Neuronal stem cell (in vitro differentiated cells): Measurements from ENCODE around the gene SHE.

Experiments
- DNase-seq: peaks from one replicate; pipeline ENCODE4 v3.0.0-alpha.2; 2013; ENCODE audit warnings: low spot score
- H2AFZ ChIP-seq: one replicate; pipeline ENCODE4 v1.6.1; 2013; ENCODE audit warnings: mild to moderate bottlenecking, low read length, inconsistent platforms
- H2AK5ac ChIP-seq: 2 replicates; pipeline ENCODE4 v1.6.1; 2013; ENCODE audit warnings: low read depth, mild to moderate bottlenecking, inconsistent platforms, low read length, moderate library complexity, mixed read lengths
- H2BK120ac ChIP-seq: 2 replicates; pipeline ENCODE4 v1.6.1; 2013; ENCODE audit warnings: low read depth, mild to moderate bottlenecking, inconsistent platforms, low read length, moderate library complexity, mixed read lengths
- H2BK12ac ChIP-seq: one replicate; pipeline ENCODE4 v1.6.1; 2013; ENCODE audit warnings: low read length, inconsistent platforms
- H2BK15ac ChIP-seq: 2 replicates; pipeline ENCODE4 v1.6.1; 2013; ENCODE audit warnings: mild to moderate bottlenecking, low read length, inconsistent platforms, mixed read lengths
- H2BK5ac ChIP-seq: one replicate; pipeline ENCODE4 v1.6.1; 2013; ENCODE audit warnings: inconsistent platforms, mild to moderate bottlenecking, low read length, moderate library complexity
- H3K14ac ChIP-seq: one replicate; pipeline ENCODE4 v1.6.1; 2013; ENCODE audit warnings: low read length, inconsistent platforms
- H3K18ac ChIP-seq: 2 replicates; pipeline ENCODE4 v1.6.1; 2013; ENCODE audit warnings: low read length, inconsistent platforms
- H3K23ac ChIP-seq: 2 replicates; pipeline ENCODE4 v1.6.1; 2013; ENCODE audit warnings: low read depth, mild to moderate bottlenecking, mixed read lengths, low read length, inconsistent platforms; ENCODE audit not compliant: poor library complexity
- H3K27ac ChIP-seq: replicated peaks from 3 replicates; pipeline ENCODE4 v1.5.1; 2013; ENCODE audit warnings: low read length, inconsistent platforms
- H3K27me3 ChIP-seq, 3 experiments: 2 replicates each; pipeline ENCODE4 v1.6.1; 2013; ENCODE audit warnings: low read length in 3 of 3, mild to moderate bottlenecking in 2 of 3, inconsistent platforms in 1 of 3, low read depth in 1 of 3, mixed read lengths in 1 of 3, moderate library complexity in 1 of 3; ENCODE audit not compliant: control insufficient read depth in 3 of 3, insufficient read depth in 3 of 3
- H3K36me3 ChIP-seq, 2 donors: replicated peaks in 1 of 2; 2 replicates each; pipeline ENCODE4 v1.6.1; 2013; ENCODE audit warnings: low read length in 2 of 2; ENCODE audit not compliant: control insufficient read depth in 2 of 2, insufficient read depth in 2 of 2
- H3K4ac ChIP-seq: 2 replicates; pipeline ENCODE4 v1.6.1; 2013; ENCODE audit warnings: inconsistent platforms, mild to moderate bottlenecking, low read length, moderate library complexity
- H3K4me1 ChIP-seq, 2 donors: 1 replicate in 1 of 2; 2 replicates in 1 of 2; pipeline ENCODE4 v1.6.1; 2013; ENCODE audit warnings: low read length in 2 of 2, low read depth in 1 of 2; ENCODE audit not compliant: control insufficient read depth in 2 of 2, insufficient read depth in 1 of 2
- H3K4me2 ChIP-seq: one replicate; pipeline ENCODE4 v1.6.1; 2013; ENCODE audit warnings: mild to moderate bottlenecking, low read length, inconsistent platforms; ENCODE audit not compliant: insufficient read depth, poor library complexity, severe bottlenecking
- H3K4me3 ChIP-seq, 2 donors: 2 replicates each; pipeline ENCODE4 v1.5.1; 2013; ENCODE audit warnings: low read length in 2 of 2, mild to moderate bottlenecking in 2 of 2, inconsistent platforms in 1 of 2, moderate library complexity in 1 of 2
- H3K79me1 ChIP-seq: one replicate; pipeline ENCODE4 v1.6.1; 2013; ENCODE audit warnings: low read depth, mild to moderate bottlenecking, inconsistent platforms, low read length, moderate library complexity
- H3K9ac ChIP-seq: one replicate; pipeline ENCODE4 v1.6.1; 2013; ENCODE audit warnings: mild to moderate bottlenecking, low read depth, low read length, inconsistent platforms; ENCODE audit not compliant: poor library complexity
- H3K9me3 ChIP-seq, 2 donors: replicated peaks in 1 of 2; 2 replicates each; pipeline versions ENCODE3 to v1.6.1; 2013; ENCODE audit warnings: low read length in 2 of 2, mild to moderate bottlenecking in 2 of 2, inconsistent platforms in 1 of 2, low read depth in 1 of 2, mixed read lengths in 1 of 2, moderate library complexity in 1 of 2; ENCODE audit not compliant: control insufficient read depth in 2 of 2, insufficient read depth in 1 of 2
- H4K8ac ChIP-seq: one replicate; pipeline ENCODE4 v1.6.1; 2013; ENCODE audit warnings: low read depth, mild to moderate bottlenecking, inconsistent platforms, low read length, moderate library complexity
- H4K91ac ChIP-seq: one replicate; pipeline ENCODE4 v1.6.1; 2013; ENCODE audit warnings: low read length, low read depth, mild to moderate bottlenecking, inconsistent platforms; ENCODE audit not compliant: poor library complexity
- WGBS, 2 donors: extraction: QIAGEN DNeasy Blood & Tissue Kit; methylation state at CpG; one replicate each; pipeline ENCODE4 v1.1.7; 2013; ENCODE audit warnings: missing lambda C conversion rate in 2 of 2, mixed read lengths in 1 of 2; ENCODE audit not compliant: insufficient read length in 2 of 2, insufficient replicate concordance in 1 of 2; ENCODE audit errors: extremely low coverage in 2 of 2; 5-methylcytosine and 5-hydroxymethylcytosine counted together

The SHE gene

DNA sequence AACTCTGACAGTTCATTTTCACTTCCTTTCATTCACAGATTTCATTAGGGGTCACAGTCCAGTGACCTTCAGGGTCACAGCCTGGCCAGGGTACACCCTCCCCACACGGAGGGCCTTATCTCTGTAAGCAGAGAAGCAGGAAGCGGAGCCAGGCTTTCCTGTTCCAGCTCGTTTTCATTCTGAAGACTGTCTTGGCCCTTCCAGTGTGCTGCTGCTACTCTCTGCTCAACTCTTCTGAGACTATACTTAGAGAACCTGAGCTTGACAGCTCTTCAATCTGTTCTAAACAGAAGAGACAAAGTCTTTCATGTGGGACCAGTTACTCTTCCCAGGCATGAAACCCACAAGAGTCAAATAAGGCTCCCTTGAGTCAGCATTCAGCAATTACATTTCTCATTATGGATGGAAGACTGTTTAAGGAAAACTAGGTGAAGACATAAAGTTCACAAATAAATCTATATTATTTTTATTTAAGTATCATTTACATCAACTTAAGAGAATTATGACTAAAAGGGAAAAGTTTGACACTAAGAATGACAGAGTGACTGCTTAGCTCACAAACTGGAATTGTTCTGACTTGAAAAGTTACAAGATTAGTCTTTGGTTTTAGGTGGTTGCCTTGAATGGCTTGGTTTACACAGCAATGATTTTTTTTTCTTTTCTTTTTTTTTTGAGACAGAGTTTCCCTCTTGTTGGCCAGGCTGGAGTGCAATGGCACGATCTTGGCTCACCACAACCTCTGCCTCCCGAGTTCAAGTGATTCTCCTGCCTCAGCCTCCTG lies 5.0 kb downstream of the SHE start:
- no peak overlapping the region for H2BK12ac ChIP-seq
- H3K4me1 ChIP-seq, result peaks cover 8 to 13% of the 10 kb centered on the region in 2 donors
- H2AFZ ChIP-seq, result peak overlapping the region; percentile 66
- no peak overlapping the region for H2BK120ac ChIP-seq
- no peaks in the 10 kb centered on the region for H3K36me3 ChIP-seq
- H3K27me3 ChIP-seq, result peaks cover 21 to 49% (median 33%) of the 10 kb centered on the region in 3 experiments
- peaks cover 0 to 2% of the 10 kb centered on the region in 2 donors for H3K9me3 ChIP-seq
- H3K9ac ChIP-seq, result no peak overlapping the region
- H2BK15ac ChIP-seq, result no peak overlapping the region
- no peak overlapping the region for H2AK5ac ChIP-seq
- no peak overlapping the region for H3K4me3 ChIP-seq
- H3K23ac ChIP-seq, result no peak overlapping the region
- H2BK5ac ChIP-seq, result no peak overlapping the region
- H3K79me1 ChIP-seq, result no peaks in the 10 kb centered on the region
- H4K8ac ChIP-seq, result no peak overlapping the region
- H3K14ac ChIP-seq, result no peak overlapping the region
- WGBS, 2 donors, result no CpG with 5 or more reads among the region's 5 CpGs
- no peak for DNase-seq
- H3K27ac ChIP-seq, result no peak overlapping the region
- H4K91ac ChIP-seq, result no peak overlapping the region
- H3K4me2 ChIP-seq, result no peak overlapping the region
- no peak overlapping the region for H3K18ac ChIP-seq
- no peak overlapping the region for H3K4ac ChIP-seq

DNA sequence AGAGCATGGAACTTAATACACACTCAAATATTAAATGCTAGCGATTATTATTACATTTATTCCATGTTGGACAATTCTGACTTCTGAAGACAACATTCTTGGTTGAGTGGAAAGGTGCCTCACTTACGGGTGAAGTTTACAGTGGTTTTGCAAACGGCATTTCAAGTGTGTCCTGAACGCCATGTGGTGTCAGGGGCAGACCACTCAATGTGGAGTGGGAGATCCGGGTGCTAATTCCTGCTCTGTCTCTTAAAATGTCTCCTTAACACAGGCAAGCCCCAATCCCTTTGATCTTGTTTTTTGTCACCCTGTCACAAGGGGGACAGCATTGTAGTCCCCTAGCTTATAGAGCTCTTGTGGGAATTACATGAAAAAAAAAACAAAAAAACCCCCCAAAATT lies 5.8 kb downstream of the SHE start:
- H3K79me1 ChIP-seq, result no peaks in the 10 kb centered on the region
- no peak overlapping the region for H2BK12ac ChIP-seq
- H3K27me3 ChIP-seq, result peaks cover 12 to 49% (median 24%) of the 10 kb centered on the region in 3 experiments
- no peak overlapping the region for H3K4ac ChIP-seq
- H3K14ac ChIP-seq, result no peak overlapping the region
- DNase-seq, result no peak
- peaks cover 8 to 13% of the 10 kb centered on the region in 2 donors for H3K4me1 ChIP-seq
- H2BK120ac ChIP-seq, result no peak overlapping the region
- H2BK15ac ChIP-seq, result no peak overlapping the region
- H2BK5ac ChIP-seq, result no peak overlapping the region
- H3K36me3 ChIP-seq, result no peaks in the 10 kb centered on the region
- no peak overlapping the region for H3K9ac ChIP-seq
- no CpG with 5 or more reads among the region's 5 CpGs for WGBS, 2 donors
- no peak overlapping the region for H4K91ac ChIP-seq
- no peak overlapping the region for H3K18ac ChIP-seq
- H2AFZ ChIP-seq, result no peak overlapping the region
- peaks cover 0 to 2% of the 10 kb centered on the region in 2 donors for H3K9me3 ChIP-seq
- no peak overlapping the region for H3K23ac ChIP-seq
- no peak overlapping the region for H4K8ac ChIP-seq
- no peak overlapping the region for H3K27ac ChIP-seq
- H3K4me3 ChIP-seq, result no peak overlapping the region
- H2AK5ac ChIP-seq, result no peak overlapping the region
- no peak overlapping the region for H3K4me2 ChIP-seq

DNA sequence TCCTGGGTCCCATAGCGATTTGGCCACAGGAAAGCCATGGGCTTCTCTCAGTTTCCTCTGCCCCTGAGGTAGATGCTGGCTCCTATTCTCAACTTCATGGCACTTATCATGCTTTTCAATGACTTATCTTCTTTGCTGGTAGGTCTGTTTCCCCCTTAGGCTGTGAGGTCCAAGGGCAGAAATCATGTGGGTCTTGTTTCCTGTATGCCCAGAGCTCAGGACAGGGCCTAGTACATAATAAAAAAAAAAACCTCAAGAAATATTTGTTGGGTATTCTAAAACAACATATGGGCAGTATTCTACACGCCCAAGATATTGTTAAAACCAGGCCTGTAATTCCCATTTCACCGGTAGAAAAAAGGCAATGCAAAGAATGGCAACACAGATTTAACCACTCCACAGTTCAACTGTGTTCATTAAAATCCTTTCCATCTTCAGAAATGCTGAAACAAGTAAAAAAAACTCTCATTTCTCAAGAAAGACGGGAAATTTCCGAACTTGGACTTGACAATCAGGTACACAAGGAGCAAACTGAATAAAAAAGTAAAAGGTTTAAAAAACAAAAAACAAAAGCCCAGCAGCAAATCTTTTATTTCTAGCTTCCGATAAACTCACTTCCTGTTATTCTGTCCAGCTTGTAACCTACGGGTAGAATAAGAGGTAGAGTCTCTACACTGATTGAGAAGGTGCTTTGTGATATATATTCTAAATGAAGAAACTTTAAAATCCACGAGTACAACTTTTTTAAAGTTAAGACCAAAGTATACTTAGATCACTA lies 6.5 kb downstream of the SHE start:
- WGBS, 2 donors, result no CpG with 5 or more reads among the region's 8 CpGs
- H2AFZ ChIP-seq, result no peak overlapping the region
- no peak overlapping the region for H4K91ac ChIP-seq
- no peak overlapping the region for H3K27ac ChIP-seq
- no peak overlapping the region for H3K23ac ChIP-seq
- H3K27me3 ChIP-seq, result peaks cover 9 to 49% (median 17%) of the 10 kb centered on the region in 3 experiments
- H2BK12ac ChIP-seq, result no peak overlapping the region
- no peaks in the 10 kb centered on the region for H3K79me1 ChIP-seq
- no peaks in the 10 kb centered on the region for H3K36me3 ChIP-seq
- no peak overlapping the region for H3K18ac ChIP-seq
- H3K4me2 ChIP-seq, result no peak overlapping the region
- H4K8ac ChIP-seq, result no peak overlapping the region
- H2BK5ac ChIP-seq, result no peak overlapping the region
- no peak overlapping the region for H2BK120ac ChIP-seq
- peaks cover 0 to 2% of the 10 kb centered on the region in 2 donors for H3K9me3 ChIP-seq
- no peak overlapping the region for H2BK15ac ChIP-seq
- no peak overlapping the region for H3K14ac ChIP-seq
- no peak overlapping the region for H3K9ac ChIP-seq
- H2AK5ac ChIP-seq, result no peak overlapping the region
- H3K4me1 ChIP-seq, result peaks cover 8 to 13% of the 10 kb centered on the region in 2 donors
- H3K4me3 ChIP-seq, result no peak overlapping the region
- no peak overlapping the region for H3K4ac ChIP-seq
- DNase-seq, result no peak

DNA sequence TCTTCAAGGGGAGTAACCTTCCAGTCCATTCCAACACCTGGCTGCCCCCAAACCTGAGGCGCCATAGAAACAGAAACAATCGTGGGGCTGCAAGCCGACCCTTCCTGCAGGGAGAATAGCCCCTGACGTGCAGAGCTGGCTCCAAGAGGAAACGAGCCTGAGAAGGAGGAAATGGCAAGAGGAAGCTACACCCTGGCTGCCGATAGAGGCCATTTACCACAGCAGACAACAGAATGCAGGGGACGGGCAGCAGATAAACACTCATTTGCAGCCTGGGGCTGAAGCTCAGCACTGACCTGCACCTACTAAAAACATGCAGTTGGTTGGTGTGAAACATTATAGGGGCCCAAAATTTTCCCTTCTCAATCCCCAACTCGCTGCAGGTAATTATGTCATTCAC lies 8.9 kb downstream of the SHE start:
- Histone ChIP-seq H3K36me3 (no peaks in the 10 kb centered on the region), H2AFZ (peak overlapping the region; percentile 83), H2BK5ac (no peak overlapping the region), H3K9me3 (no peaks in the 10 kb centered on the region), H3K4me3 (peak overlapping the region in 1 of 2 donors; percentile 14), H3K4me1 (peaks cover 8 to 13% of the 10 kb centered on the region in 2 donors), H4K8ac (no peak overlapping the region), H3K79me1 (no peaks in the 10 kb centered on the region), H3K18ac (no peak overlapping the region), H3K23ac (no peak overlapping the region), H2BK12ac (no peak overlapping the region), H3K14ac (no peak overlapping the region), H2AK5ac (no peak overlapping the region), H3K27me3 (peaks cover 0 to 40% (median 0%) of the 10 kb centered on the region in 3 experiments), H3K4ac (no peak overlapping the region), H2BK120ac (no peak overlapping the region), H3K4me2 (no peak overlapping the region), H3K27ac (no peak overlapping the region), H3K9ac (no peak overlapping the region), H4K91ac (no peak overlapping the region), H2BK15ac (no peak overlapping the region)
- WGBS, 2 donors, result no CpG with 5 or more reads among the region's 8 CpGs
- no peak for DNase-seq
